Posterior cingulate gyrus (tissue), 11 donors: ENCODE results near the gene LYRM2.

Source experiments
- DNase-seq, 10 donors: peaks; one replicate each; pipeline versions ENCODE4 v3.0.0 to v3.0.0-alpha.2; 2020 to 2021; ENCODE audit warnings: mixed read lengths in 3 of 10
- intact Hi-C: fragments of 100-400 bp; cut with DNase I; formaldehyde crosslinking; loops from one replicate; pipeline ENCODE4 v1.15.1; 2023

Gene LYRM2

DNA sequence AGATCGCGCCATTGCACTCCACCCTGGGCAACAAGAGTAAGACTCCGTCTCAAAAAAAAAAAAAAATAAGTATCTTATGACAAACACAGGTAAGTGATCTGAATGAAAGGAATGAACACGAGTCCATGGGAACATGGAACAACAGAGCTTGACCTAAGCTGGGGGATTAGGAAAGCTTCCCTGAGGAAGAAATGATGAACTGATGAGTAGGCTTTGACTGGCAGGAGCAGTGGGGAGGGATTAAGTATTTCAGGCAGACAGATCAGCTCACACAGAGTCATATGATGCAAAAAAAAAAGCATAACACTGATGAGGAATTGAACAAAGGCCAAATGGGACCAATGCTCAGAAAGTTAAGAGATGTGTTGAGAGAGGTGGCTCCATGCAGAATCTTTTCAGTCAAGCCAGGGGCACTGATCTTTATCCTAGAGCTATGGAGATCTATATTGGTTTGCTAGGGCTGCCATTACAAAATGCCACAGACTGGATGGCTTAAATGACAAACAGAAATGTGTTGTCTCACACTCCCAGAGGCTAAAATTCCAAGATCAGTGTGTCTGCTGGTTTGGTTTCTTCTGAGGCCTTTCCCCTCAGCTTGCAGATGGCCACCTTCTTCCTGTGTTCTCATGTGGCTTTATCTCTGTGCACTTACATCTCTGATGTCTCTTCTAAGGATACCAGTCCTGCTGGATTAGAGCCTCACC, 120.0 kb downstream of the LYRM2 start:
- intact Hi-C loops = no loop called here
- no peak for DNase-seq
